ENCODE measurements around the gene FLOT2.
"Not testable (repeated sequence)": the region's sequence is repeated elsewhere in the genome, so short reads cannot be mapped to it uniquely, and the experiment has no call there.

The FLOT2 gene

DNA sequence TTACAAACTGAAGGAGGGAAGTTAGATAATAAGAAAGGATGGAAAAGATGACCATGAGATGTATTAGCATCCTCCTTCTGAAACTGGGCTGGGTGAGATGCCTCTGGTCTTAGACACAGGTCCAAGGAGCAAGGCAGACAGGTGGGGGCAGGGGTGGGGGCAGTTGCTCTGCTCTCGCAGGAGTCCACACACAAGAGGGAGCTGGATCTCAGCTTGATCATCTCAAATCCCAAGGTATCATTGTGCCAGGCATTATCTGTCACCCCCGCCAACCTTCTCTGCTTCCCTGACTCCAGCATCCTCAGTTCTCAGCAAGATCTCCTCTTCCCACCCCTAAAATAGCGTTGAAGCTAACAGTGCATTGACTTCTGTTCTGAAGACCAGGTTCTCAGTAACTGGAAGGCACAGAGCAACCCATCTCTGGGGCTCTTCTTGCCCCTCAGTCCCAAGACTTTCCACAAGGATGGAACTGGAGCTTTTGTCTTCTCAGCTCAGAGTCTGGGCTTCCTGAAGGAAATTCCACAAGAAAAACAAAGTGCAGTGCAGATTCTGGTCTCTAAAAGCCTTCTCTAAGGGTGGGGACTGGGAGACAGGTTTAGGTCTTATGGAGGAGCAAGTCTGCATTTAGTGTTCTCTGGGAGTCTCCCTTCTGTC, 1.6 kb downstream of the FLOT2 start:
- no peak for DNase-seq (ENCODE audit: low spot score)

DNA sequence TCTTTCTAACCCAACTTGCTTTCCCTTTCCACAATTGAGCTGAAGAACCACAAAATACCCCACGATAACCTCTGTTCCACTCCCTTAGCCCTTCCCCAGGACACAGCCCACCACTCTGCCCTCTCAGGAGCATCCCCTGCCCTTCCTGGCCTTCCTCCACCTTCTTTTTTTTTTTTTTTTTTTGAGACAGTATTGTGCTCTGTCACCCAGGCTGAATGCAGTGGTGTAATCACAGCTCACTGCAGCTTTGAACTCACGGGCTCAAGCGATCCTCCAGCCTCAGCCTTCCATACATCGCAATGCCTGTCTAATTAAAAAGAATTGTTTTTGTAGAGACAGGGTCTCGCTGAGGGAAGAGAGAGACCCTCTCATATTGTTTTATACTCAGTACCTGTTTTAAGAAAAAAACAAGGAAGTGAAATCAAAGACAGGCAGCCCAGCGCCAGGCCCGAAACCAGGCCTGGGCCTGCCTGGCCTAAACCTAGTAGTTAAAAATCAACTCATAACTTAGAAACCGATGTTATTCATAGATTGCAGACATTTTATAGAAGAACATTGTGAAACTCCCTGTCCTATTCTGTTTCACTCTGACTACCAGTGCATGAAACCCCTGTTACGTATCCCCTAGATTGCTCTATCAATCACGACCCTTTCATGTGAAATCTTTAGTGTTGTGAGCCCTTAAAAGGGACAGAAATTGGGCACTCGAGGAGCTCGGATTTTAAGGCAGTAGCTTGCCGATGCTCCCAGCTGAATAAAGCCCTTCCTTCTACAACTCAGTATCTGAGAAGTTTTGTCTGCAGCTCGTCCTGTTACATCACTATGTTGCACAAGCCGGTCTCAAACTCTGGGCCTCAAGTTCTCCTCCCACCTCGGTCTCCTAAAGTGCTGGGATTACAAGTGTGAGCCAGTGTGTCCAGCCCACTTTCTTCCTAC, 4.0 kb downstream of the FLOT2 start:
- DNase-seq (ENCODE audit: low spot score) = not testable (repeated sequence)

- DNase-seq (ENCODE audit: low spot score) = no peak
These were observed 5.5 kb downstream of the FLOT2 start for GRCh38 chr17:28892024-28892423.

- DNase-seq (ENCODE audit: low spot score) = no peak
These were observed 6.3 kb downstream of the FLOT2 start for GRCh38 chr17:28891201-28891600.

DNA sequence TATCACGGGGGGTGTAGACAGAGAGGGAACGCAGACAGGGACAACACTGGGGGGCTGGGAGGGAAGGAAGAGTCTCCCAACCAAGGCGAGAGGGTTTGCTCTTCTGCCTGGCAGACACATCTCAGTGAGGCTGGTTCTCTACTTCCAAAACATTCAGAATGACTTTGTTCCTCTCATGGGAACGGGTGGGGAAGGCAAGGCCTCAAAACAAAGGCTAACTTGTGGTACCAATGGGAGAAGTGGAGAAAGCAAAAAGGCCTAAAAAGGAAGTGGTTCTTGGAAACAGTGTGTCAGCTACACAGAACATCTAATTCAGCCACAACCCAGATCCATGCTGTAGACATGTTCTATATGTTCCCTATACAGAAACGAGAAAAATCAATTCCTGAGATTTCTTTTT, 7.5 kb downstream of the FLOT2 start:
- DNase-seq (ENCODE audit: low spot score) = no peak

GRCh38 chr17:28888832-28889231, 8.7 kb downstream of the FLOT2 start:
- peak; percentile 45 for DNase-seq (ENCODE audit: low spot score)

- DNase-seq (ENCODE audit: low spot score) = peak; percentile 69
These were observed 9.6 kb downstream of the FLOT2 start for GRCh38 chr17:28887871-28888471.

- no peak for DNase-seq (ENCODE audit: low spot score)
These were observed 11.6 kb downstream of the FLOT2 start for GRCh38 chr17:28885951-28886350.

- DNase-seq (ENCODE audit: low spot score) = no peak
These were observed 12.2 kb downstream of the FLOT2 start for GRCh38 chr17:28885363-28885762.

GRCh38 chr17:28883967-28884702, 13.4 kb downstream of the FLOT2 start:
- DNase-seq (ENCODE audit: low spot score) = no peak

DNA sequence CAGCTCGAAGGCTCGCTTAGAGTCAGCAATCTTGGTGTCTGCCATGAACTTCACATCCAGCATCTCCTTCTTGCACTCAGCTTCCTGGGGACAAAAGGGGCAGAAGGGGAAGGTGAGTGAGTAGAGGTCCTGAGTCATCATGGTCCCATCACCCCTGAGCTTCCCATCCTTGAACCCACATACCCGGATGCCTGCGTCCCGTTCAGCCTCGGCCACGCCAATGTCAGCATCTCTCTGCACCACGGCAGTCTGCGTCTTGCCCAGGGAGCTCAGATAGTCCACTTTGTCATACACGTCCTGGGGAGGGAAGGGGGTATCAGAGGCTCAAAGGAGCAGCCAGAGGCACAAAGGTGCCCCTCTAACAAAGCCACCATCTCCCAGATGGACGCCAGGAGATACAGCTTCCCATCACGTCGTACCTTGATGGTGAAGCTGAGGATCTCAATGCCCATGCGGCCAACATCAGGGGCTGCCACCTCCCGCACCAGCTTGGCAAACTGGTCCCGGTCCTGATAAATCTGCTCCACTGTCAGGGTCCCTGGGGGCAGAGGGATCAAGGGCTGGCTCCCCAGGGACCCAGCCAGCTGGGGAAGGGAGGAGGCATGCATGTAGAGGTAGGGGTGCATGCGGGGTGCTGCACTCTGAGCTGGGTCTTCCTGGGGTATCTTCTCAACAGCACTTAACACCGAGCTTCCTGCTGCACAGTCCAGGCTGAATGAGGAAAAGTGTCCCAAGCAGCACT, 15.2 kb downstream of the FLOT2 start:
- no peak for DNase-seq (ENCODE audit: low spot score)

DNA sequence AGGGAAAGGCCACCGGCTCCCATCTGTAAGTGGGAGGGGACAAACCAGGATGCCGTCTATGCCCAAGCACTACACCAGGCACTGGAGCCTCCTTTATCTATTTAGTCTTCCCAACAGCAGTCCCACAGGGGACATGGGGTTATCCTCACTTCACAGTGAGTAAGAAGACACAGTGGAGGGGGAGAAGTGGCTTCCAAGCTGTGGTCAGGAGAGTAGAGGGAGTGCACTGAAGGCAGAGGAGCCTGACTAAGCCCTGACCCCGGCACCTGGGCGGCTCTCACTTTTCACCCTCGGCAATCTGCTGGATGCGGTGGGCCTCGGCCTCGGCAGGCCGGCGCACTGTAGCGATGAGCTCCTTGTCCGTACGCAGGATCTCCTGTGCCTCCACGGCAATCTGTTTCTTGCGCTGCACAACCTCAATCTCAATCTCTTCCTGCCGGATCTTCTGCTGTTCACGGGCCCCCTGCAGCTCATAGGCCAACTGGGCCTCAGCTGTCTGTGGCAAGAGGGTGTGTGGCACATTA, 15.9 kb downstream of the FLOT2 start:
- no peak for DNase-seq (ENCODE audit: low spot score)

DNA sequence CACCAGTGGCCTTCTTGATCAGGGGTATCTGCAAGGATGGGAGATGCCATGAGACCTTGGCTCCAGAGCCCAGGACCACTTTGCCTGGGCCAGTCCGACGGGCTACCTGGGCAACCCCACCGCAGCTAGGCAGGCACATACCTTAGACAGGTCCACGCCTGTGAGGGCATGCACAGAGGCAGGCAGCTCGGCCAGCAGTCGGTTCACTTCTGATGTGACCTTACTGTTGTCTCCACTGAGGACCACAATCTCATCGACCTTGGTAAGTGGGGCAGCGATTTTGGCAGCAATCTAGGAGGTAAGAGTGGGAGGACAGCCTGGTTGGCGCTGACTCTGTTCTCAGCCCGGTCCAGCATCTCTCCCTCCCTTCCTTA, 17.0 kb downstream of the FLOT2 start:
- no peak for DNase-seq (ENCODE audit: low spot score)

GRCh38 chr17:28879886-28880571, 17.5 kb downstream of the FLOT2 start:
- no peak for DNase-seq (ENCODE audit: low spot score)

DNA sequence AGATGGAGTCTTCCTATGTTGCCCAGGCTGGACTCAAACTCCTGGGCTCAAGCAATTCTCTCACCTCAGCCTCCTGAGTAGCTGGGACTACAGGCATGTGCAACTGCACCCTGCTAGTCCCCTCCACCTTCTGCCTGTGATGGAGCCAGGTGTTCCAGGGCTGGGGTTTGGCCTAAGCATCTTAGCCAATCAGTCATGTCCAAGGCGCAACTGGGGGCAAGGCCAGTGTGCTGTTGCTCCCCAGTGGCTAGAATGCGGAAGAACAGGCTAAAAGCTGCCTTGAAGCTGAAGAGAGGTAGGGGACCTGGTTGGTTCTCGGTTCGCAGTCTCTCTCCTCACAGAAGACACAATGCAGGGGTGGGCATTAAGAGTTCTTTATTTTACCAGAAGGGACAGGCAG, 18.6 kb downstream of the FLOT2 start:
- DNase-seq (ENCODE audit: low spot score) = peak; percentile 34

DNA sequence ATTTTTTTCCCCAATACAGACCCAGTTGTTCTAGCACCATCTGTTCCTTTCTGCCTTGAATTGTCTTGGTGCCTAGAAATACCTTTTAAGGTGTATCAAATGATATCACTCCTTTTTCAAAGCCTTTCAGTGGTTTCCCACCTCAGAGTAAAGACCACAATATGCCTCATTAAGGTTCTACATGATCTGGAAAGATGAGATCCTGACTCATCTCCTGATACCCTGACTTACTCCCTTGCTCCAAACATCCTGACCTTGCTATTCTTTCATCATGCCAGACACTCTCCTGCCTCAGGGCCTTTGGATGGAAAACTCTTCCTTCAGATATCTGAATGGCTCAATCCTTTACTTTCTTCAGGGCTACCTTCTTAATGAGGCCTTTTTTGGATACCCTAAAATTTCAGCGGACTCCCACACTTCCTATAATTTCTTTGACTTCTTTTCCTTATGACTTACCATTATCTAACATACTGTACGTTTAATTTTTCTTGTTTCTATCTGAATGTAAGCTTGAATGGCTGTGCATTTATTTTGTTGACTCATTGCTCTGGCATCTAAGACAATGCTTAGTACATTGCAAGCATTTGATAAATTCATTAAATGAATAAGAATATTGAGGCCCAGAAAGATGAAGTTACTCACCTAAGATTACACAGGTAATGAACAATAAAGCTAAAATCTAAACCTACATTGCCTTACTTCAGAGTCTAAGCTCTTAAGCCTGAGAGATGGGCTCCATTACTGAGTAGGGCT, 19.2 kb downstream of the FLOT2 start:
- DNase-seq (ENCODE audit: low spot score) = no peak

- DNase-seq (ENCODE audit: low spot score) = not testable (repeated sequence)
These were observed 20.3 kb downstream of the FLOT2 start for GRCh38 chr17:28877150-28877711.

GRCh38 chr17:28875848-28876550, 21.5 kb downstream of the FLOT2 start:
- DNase-seq (ENCODE audit: low spot score) = no peak

GRCh38 chr17:28874750-28875149, 22.8 kb downstream of the FLOT2 start:
- DNase-seq (ENCODE audit: low spot score) = no peak
